Measurements from ENCODE around the gene MOG.

DNA sequence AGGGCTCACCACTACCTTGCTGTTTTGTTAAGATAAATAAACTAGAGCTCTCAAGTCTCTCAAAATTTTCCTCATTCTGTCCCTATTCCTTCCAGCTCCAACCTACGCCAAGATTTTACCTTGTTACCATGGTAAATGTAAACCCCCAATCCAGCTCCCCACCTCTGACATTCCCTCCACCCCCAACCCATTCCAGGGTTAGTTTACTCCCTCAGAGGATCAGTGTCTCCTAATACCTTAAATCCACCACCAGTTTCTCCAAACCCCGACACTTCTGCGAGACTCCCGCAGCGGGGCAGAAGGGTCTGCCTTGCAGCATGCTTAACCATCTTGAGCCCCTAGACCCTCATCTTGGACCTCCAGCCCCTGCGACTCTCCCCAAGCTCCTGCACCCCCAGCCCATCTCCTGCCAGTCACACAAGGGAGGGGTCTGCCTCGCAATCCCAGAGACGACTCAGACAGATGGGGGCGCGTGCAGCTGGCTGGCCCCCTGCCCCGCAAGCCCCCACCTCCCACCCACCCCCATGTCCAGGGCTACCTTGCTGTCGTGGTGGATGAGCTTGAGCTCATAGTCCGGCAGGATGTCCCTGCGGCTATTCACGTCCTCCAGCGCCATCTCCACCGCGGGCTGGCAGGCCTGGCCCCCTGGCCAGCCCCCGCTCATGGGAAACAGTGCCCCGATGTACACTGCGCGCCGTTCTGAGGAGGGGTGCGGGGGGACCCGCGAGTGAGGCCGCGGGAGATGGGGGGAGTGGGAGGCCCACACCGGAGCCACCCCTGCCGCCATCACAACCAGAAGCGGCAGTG is 29.7 kb upstream of the MOG start:
- TF ChIP-seq, protein P1, sequence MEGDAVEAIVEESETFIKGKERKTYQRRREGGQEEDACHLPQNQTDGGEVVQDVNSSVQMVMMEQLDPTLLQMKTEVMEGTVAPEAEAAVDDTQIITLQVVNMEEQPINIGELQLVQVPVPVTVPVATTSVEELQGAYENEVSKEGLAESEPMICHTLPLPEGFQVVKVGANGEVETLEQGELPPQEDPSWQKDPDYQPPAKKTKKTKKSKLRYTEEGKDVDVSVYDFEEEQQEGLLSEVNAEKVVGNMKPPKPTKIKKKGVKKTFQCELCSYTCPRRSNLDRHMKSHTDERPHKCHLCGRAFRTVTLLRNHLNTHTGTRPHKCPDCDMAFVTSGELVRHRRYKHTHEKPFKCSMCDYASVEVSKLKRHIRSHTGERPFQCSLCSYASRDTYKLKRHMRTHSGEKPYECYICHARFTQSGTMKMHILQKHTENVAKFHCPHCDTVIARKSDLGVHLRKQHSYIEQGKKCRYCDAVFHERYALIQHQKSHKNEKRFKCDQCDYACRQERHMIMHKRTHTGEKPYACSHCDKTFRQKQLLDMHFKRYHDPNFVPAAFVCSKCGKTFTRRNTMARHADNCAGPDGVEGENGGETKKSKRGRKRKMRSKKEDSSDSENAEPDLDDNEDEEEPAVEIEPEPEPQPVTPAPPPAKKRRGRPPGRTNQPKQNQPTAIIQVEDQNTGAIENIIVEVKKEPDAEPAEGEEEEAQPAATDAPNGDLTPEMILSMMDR (conservative IDR thresholded peaks at IDR 0.05; ENCODE audit: low read depth in 2 of 2): no peak
- TF ChIP-seq POLR2AphosphoS5 (IDR thresholded peaks at IDR 0.05; ENCODE audit: low read depth) (no peak), EZH2phosphoT487 (IDR thresholded peaks at IDR 0.05; ENCODE audit: unreplicated experiment) (no peak)
